CD4-positive, CD25-positive, alpha-beta regulatory T cell (primary cell): ENCODE results near the gene CFAP54. TPM values are rescaled to one million over a fixed set of nuclear protein-coding genes. Genes with fewer than 3 reads are reported as not detected.

Experiments used
- ATAC-seq, 2 donors: fragments of 150-1000 bp; cut with Tn5 transposase; one replicate each; pipeline ENCODE4 v1.10.0; 2021; ENCODE audit warnings: low read depth in 2 of 2, moderate number of reproducible peaks in 2 of 2, moderate library complexity in 1 of 2
- DNase-seq, 3 donors: peaks; one replicate each; pipeline versions ENCODE4 v3.0.0 to v3.0.0-alpha.2; 2012 to 2022; ENCODE audit warnings: mixed read lengths in 1 of 3
- H3K27ac ChIP-seq: one replicate; pipeline ENCODE4 v1.7.0; 2013; ENCODE audit warnings: mild to moderate bottlenecking, low read length; ENCODE audit not compliant: insufficient read depth, poor library complexity, severe bottlenecking
- H3K27me3 ChIP-seq: one replicate; pipeline ENCODE4 v1.7.0; 2013; ENCODE audit warnings: low read length; ENCODE audit not compliant: control insufficient read depth, insufficient read depth
- H3K36me3 ChIP-seq: one replicate; pipeline ENCODE4 v1.7.0; 2013; ENCODE audit warnings: mild to moderate bottlenecking, low read length, moderate library complexity; ENCODE audit not compliant: control insufficient read depth, insufficient read depth
- H3K4me1 ChIP-seq: 2 replicates; pipeline ENCODE4 v1.7.0; 2013; ENCODE audit warnings: mild to moderate bottlenecking, low read length; ENCODE audit not compliant: insufficient read depth, control insufficient read depth, poor library complexity, severe bottlenecking
- H3K4me3 ChIP-seq: one replicate; pipeline ENCODE4 v1.7.0; 2013; ENCODE audit warnings: low read depth, mild to moderate bottlenecking, low read length, moderate library complexity
- H3K9me3 ChIP-seq, 2 experiments: 1 replicate in 1 of 2; 2 replicates in 1 of 2; pipeline ENCODE4 v1.7.0; 2013; ENCODE audit warnings: low read length in 2 of 2, mild to moderate bottlenecking in 1 of 2, moderate library complexity in 1 of 2; ENCODE audit not compliant: control insufficient read depth in 2 of 2
- H3K27ac Mint-ChIP-seq, 3 donors: one replicate each; pipeline ENCODE4 v1.8.0; 2020 to 2022; ENCODE audit warnings: mild to moderate bottlenecking in 3 of 3, mixed read lengths in 3 of 3, moderate library complexity in 2 of 3
- H3K27me3 Mint-ChIP-seq: one replicate; pipeline ENCODE4 v1.8.0; 2022; ENCODE audit warnings: mild to moderate bottlenecking, mixed read lengths
- H3K36me3 Mint-ChIP-seq: one replicate; pipeline ENCODE4 v1.8.0; 2020; ENCODE audit warnings: mixed read lengths
- H3K4me1 Mint-ChIP-seq, 4 donors: one replicate each; pipeline ENCODE4 v1.8.0; 2020 to 2022; ENCODE audit warnings: mixed read lengths in 4 of 4, mild to moderate bottlenecking in 1 of 4
- H3K4me3 Mint-ChIP-seq, 4 donors: one replicate each; pipeline ENCODE4 v1.8.0; 2020 to 2022; ENCODE audit warnings: mild to moderate bottlenecking in 4 of 4, mixed read lengths in 4 of 4, moderate library complexity in 3 of 4
- H3K9me3 Mint-ChIP-seq, 7 donors: one replicate each; pipeline ENCODE4 v1.8.0; 2020 to 2022; ENCODE audit warnings: mixed read lengths in 7 of 7, mild to moderate bottlenecking in 3 of 7, moderate library complexity in 2 of 7
- polyA plus RNA-seq, 4 donors: library from polyadenylated mRNA; unstranded; fragments of 300-500 nt; fragmentation: Illumina TruSeq; gene quantifications; one replicate each; pipeline ENCODE4 v1.2.3, GENCODE V29; 2021
- total RNA-seq: library from RNA; stranded (reverse); gene quantifications from one replicate; pipeline ENCODE4 v1.2.3, GENCODE V29; 2022

CFAP54 gene
- total and polyA plus RNA-seq, 5 donors from 2014 or later: 0.07 to 0.32 (median 0.27) TPM; not detected in 2

DNA sequence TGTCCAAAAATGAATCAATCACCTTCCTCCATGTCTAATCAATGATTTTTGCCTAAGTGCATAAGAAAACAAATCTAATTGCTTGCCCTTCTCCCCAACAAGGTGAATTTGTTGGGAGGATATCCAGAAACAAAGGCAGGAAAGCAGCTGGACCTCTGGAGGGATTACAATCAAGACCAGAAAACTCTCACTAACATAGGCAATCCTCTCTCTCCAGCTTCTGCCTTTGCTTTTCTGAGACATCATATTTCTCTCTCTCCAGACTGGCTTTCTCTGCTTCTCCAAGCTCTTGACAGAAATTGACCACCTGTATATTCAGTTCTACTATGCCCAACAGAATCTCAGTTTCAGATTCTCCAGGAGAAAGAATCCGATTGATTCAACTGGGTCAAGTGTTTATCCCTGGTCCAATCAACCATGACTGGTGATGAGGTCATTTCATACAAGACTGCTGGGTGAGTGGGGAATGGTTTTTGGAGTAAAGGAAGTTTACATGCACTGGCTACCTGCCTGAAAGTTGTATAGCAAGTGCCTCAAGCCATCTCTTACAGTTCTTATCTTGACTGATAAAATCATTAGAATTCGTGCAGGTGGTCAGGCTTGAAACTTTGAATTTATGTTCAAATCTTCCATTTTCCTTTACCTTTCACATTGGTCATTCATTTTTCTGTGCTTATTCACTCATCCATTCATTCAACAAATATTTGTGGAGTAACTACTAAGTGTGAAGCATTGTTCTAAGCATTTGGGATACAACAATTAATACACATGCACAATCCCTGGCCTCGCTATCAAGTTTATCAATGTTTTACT lies 22.2 kb upstream of the CFAP54 start:
- no peak for DNase-seq
- H3K36me3 ChIP-seq: no peaks in the 10 kb centered on the region
- Mint-ChIP-seq H3K9me3 (peaks cover 0 to 5% (median 0%) of the 10 kb centered on the region in 7 donors), H3K27ac (peak overlapping the region in 1 of 3 donors; percentile 13), H3K4me1 (peaks cover 0 to 4% (median 0%) of the 10 kb centered on the region in 4 donors), H3K27me3 (peaks cover 12% of the 10 kb centered on the region), H3K4me3 (no peak overlapping the region), H3K36me3 (peaks cover 4% of the 10 kb centered on the region)
- ATAC-seq: no peak
- peaks cover 0 to 9% of the 10 kb centered on the region in 2 experiments for H3K9me3 ChIP-seq
- no peaks in the 10 kb centered on the region for H3K4me1 ChIP-seq
- H3K27me3 ChIP-seq: no peaks in the 10 kb centered on the region
- no peak overlapping the region for H3K4me3 ChIP-seq
- H3K27ac ChIP-seq: no peak overlapping the region

DNA sequence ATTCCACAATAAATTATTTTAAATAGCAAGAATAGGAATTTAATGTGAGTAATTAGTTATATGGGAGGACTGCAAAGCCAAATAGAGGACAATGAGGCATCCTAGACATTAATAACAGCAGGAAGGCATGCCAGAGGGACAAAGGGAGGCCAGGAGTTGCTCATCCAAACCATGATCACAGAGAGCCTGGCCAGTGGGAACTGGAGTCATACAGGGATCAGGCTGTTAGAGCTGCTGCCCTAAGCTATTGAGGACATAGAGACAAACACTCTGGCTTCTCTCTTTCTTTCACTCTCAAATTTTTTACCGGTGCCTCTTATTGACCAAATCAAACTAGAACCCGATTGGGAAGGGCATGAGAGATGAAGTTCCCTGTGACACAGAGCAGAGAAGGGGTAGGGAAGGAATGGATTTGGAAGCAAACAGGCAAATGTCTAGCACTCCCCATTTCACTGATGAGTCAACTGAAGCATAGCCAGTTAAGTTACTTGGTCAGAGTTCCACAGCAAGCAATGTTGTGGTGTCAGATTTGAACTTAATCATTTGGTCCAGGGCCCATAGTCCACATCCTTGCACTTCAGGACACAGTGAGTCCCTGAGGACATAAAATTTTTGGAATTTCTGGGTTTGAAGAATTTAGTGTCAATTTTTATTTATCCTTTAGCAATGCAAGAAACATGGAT lies 17.9 kb upstream of the CFAP54 start:
- DNase-seq (no peak), ATAC-seq (no peak)
- Histone ChIP-seq H3K4me1 (no peaks in the 10 kb centered on the region), H3K36me3 (no peaks in the 10 kb centered on the region), H3K27ac (no peak overlapping the region), H3K27me3 (no peaks in the 10 kb centered on the region), H3K9me3 (peaks cover 0 to 9% of the 10 kb centered on the region in 2 experiments), H3K4me3 (no peak overlapping the region)
- peaks cover 0 to 6% (median 0%) of the 10 kb centered on the region in 7 donors for H3K9me3 Mint-ChIP-seq
- H3K36me3 Mint-ChIP-seq: peaks cover 4% of the 10 kb centered on the region
- peaks cover 18% of the 10 kb centered on the region for H3K27me3 Mint-ChIP-seq
- H3K4me1 Mint-ChIP-seq: peaks cover 0 to 11% (median 1%) of the 10 kb centered on the region in 4 donors
- H3K4me3 Mint-ChIP-seq: no peak overlapping the region
- no peak overlapping the region for H3K27ac Mint-ChIP-seq

DNA sequence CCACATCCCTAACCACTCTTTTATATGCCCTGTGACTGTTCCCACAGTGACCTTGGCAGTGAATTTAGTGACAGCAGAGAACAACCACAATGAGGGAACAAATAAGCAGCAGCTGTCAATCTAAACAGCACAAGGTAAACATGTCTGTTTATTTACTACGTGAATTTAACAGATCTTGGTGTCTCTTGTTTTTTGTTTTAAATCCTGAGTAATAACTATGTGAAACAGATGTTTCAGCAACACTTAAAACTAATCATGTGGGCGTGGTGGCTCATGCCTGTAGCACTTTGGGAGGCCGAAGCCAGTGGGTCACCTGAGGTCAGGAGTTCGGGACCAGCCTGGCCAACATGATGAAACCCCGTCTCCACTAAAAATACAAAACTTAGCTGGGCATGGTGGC lies 17.0 kb upstream of the CFAP54 start:
- peaks cover 0 to 6% (median 0%) of the 10 kb centered on the region in 7 donors for H3K9me3 Mint-ChIP-seq
- Histone ChIP-seq H3K4me1 (no peaks in the 10 kb centered on the region), H3K4me3 (no peak overlapping the region), H3K9me3 (peaks cover 0 to 9% of the 10 kb centered on the region in 2 experiments), H3K36me3 (no peaks in the 10 kb centered on the region), H3K27ac (no peak overlapping the region), H3K27me3 (no peaks in the 10 kb centered on the region)
- H3K4me3 Mint-ChIP-seq: no peak overlapping the region
- ATAC-seq (no peak), DNase-seq (no peak)
- peaks cover 0 to 6% (median 1%) of the 10 kb centered on the region in 4 donors for H3K4me1 Mint-ChIP-seq
- H3K27me3 Mint-ChIP-seq: peaks cover 19% of the 10 kb centered on the region
- peaks cover 4% of the 10 kb centered on the region for H3K36me3 Mint-ChIP-seq
- H3K27ac Mint-ChIP-seq: no peak overlapping the region

DNA sequence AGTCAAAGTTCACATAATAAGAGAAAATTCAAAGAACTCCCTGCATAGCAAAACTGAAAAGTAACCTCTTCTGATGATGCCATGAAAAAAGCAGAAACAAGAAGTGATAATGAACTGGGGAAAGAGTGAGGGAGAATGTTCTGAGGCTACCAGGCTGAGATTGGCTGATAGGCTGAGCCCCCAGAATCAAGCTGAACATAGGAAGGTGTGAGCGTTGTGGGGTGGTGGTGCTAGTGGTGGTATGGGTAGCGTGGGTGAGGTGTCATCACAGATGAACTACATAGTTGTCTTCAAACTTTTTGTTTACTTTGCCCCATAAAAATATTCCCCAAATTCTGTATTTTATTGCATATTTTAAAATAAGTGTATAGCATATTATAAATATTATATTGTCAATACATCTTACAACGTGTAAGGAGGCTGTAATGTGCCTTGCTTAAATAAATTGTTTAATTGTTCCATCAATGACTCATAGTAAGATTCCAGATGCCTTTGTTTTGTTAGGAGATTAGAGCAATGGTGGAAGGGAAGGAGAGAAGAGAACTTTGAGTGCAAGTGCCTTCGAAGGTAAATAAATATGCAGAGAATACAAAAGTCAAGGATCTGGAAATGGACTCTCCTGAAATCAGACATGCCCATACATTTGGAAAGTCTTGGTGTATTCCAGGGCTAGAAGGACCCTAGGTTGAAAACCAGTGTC lies 15.8 kb upstream of the CFAP54 start:
- peaks cover 0 to 6% (median 0%) of the 10 kb centered on the region in 7 donors for H3K9me3 Mint-ChIP-seq
- H3K27ac Mint-ChIP-seq: no peak overlapping the region
- ATAC-seq (no peak), DNase-seq (no peak)
- no peak overlapping the region for H3K4me3 Mint-ChIP-seq
- H3K4me1 Mint-ChIP-seq: peaks cover 0 to 6% (median 1%) of the 10 kb centered on the region in 4 donors
- no peaks in the 10 kb centered on the region for H3K36me3 ChIP-seq
- no peak overlapping the region for H3K4me3 ChIP-seq
- H3K36me3 Mint-ChIP-seq: peaks cover 4% of the 10 kb centered on the region
- H3K27me3 ChIP-seq: no peaks in the 10 kb centered on the region
- H3K27me3 Mint-ChIP-seq: peaks cover 24% of the 10 kb centered on the region
- no peak overlapping the region for H3K27ac ChIP-seq
- no peaks in the 10 kb centered on the region for H3K4me1 ChIP-seq
- H3K9me3 ChIP-seq: peaks cover 0 to 9% of the 10 kb centered on the region in 2 experiments

DNA sequence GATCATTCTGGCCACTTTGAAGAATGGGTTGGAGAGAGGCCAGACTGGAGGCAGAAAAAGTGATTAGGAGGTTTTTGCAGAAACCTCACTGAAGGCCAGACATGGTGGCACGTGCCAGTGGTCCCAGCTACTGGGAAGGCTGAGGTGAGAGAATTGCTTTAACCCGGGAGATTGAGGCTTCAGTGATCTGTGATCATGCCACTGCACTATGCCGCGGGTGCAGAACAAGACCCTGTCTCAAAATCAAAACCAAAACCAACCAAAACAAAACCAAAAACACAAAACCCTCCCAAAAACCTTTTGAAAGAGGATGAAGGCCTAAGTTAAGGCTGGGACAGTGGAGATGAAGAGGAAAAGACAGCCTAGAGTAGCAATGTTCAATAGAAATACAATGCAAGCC lies 15.2 kb upstream of the CFAP54 start:
- DNase-seq (no peak), ATAC-seq (no peak)
- no peaks in the 10 kb centered on the region for H3K4me1 ChIP-seq
- H3K9me3 ChIP-seq: peaks cover 0 to 9% of the 10 kb centered on the region in 2 experiments
- H3K27ac ChIP-seq: no peak overlapping the region
- H3K4me1 Mint-ChIP-seq: peaks cover 0 to 6% (median 1%) of the 10 kb centered on the region in 4 donors
- H3K4me3 ChIP-seq: no peak overlapping the region
- peaks cover 4% of the 10 kb centered on the region for H3K36me3 Mint-ChIP-seq
- H3K9me3 Mint-ChIP-seq: peaks cover 0 to 6% (median 0%) of the 10 kb centered on the region in 7 donors
- H3K27me3 ChIP-seq: no peaks in the 10 kb centered on the region
- H3K36me3 ChIP-seq: no peaks in the 10 kb centered on the region
- H3K4me3 Mint-ChIP-seq: no peak overlapping the region
- H3K27me3 Mint-ChIP-seq: peaks cover 24% of the 10 kb centered on the region
- H3K27ac Mint-ChIP-seq: no peak overlapping the region

DNA sequence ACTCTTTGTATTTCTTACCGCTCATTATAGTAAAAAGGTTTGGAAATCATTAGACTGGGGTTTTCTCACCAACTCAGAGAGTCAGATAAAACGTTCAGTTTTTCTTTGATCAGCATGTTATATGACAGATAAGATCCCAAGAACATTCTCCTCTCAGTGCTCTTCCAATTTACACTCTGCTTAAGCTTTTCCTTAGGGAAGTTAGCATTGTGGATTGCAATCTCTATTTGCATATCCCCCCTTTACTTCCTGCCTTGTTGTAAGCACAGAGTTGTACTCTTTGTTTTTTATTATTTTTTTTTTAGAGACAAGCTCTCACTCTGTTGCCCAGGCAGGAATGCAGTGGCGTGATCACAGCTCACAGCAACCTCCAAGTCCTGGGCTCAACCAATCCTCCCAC lies 11.4 kb upstream of the CFAP54 start:
- Mint-ChIP-seq H3K27ac (no peak overlapping the region), H3K9me3 (peaks cover 0 to 1% (median 0%) of the 10 kb centered on the region in 7 donors), H3K36me3 (no peaks in the 10 kb centered on the region), H3K4me1 (peaks cover 0 to 11% (median 1%) of the 10 kb centered on the region in 4 donors), H3K27me3 (peaks cover 20% of the 10 kb centered on the region), H3K4me3 (no peak overlapping the region)
- Histone ChIP-seq H3K4me1 (no peaks in the 10 kb centered on the region), H3K27me3 (no peaks in the 10 kb centered on the region), H3K9me3 (no peaks in the 10 kb centered on the region), H3K27ac (no peak overlapping the region), H3K36me3 (no peaks in the 10 kb centered on the region), H3K4me3 (no peak overlapping the region)
- no peak for DNase-seq
- ATAC-seq: no peak

DNA sequence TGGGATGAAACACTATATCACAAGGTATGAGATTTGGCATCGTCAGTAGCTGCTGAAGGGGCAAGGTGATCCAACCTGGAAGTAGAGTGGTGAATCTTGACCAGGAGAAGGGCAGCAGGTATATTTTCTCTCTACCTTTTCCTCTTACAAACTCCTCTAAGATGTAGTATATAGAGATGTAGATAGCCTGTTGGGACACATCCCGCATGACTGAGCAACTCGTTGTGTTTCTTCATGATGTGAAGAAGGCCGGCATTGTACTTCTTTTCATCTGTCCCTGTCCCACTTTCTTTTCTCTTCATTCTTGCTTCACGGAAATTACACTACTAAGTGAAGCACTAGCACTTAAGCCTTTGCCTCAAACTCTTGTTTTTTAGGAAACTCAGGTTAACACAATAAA lies 7.3 kb upstream of the CFAP54 start:
- H3K36me3 ChIP-seq: no peaks in the 10 kb centered on the region
- DNase-seq (no peak), ATAC-seq (no peak)
- no peaks in the 10 kb centered on the region for H3K9me3 ChIP-seq
- H3K4me3 ChIP-seq: no peak overlapping the region
- peaks cover 5 to 14% (median 11%) of the 10 kb centered on the region in 4 donors for H3K4me1 Mint-ChIP-seq
- H3K27ac Mint-ChIP-seq: no peak overlapping the region
- H3K27me3 Mint-ChIP-seq: peaks cover 17% of the 10 kb centered on the region
- no peaks in the 10 kb centered on the region for H3K36me3 Mint-ChIP-seq
- no peaks in the 10 kb centered on the region for H3K9me3 Mint-ChIP-seq
- peaks cover 7% of the 10 kb centered on the region for H3K4me1 ChIP-seq
- no peaks in the 10 kb centered on the region for H3K27me3 ChIP-seq
- no peak overlapping the region for H3K4me3 Mint-ChIP-seq
- H3K27ac ChIP-seq: no peak overlapping the region
